ENCODE data around the gene RAD9A. TPM values are rescaled to one million over a fixed set of nuclear protein-coding genes. Genes with fewer than 3 reads are reported as not detected.

Gene RAD9A
- total RNA-seq, 4 donors from 2014 or later, result 37.0 to 73.4 (median 61.6) TPM

DNA sequence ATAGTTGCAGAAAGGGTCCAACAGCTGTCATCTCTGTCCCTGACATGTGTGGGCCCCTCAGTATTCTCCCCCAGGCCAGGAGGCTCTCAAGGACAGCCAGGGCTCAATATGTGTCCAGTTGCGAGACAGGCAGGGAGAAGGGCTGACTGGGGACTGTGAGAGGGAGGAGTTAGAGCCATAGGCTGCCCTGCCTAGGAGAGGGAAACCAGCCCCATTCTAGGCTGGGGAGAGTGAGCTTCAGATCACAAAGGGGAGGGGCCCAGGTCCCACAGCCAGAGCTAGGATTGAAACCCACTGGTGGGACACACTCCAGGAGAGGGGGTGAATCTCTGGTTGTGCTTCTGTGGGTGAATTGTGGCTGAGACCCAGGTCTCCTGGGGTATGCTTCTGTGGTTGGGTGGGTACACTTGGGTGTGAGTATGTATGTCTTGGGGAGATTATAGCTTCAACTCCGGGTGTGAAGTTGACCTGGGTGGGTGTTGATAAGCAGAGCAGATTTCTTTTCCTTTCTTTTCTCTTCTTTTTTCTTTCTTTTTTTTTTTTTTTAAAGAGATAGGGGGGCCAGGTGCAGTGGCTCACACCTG lies 21.6 kb downstream of the RAD9A start:
- TF ChIP-seq POLR2A (IDR thresholded peaks at IDR 0.05), result no peak
- TF ChIP-seq, protein P1, sequence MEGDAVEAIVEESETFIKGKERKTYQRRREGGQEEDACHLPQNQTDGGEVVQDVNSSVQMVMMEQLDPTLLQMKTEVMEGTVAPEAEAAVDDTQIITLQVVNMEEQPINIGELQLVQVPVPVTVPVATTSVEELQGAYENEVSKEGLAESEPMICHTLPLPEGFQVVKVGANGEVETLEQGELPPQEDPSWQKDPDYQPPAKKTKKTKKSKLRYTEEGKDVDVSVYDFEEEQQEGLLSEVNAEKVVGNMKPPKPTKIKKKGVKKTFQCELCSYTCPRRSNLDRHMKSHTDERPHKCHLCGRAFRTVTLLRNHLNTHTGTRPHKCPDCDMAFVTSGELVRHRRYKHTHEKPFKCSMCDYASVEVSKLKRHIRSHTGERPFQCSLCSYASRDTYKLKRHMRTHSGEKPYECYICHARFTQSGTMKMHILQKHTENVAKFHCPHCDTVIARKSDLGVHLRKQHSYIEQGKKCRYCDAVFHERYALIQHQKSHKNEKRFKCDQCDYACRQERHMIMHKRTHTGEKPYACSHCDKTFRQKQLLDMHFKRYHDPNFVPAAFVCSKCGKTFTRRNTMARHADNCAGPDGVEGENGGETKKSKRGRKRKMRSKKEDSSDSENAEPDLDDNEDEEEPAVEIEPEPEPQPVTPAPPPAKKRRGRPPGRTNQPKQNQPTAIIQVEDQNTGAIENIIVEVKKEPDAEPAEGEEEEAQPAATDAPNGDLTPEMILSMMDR (IDR thresholded peaks at IDR 0.05), result no peak
- no peak for DNase-seq
- no peak overlapping the region for H3K27ac ChIP-seq
- peaks cover 0 to 58% (median 31%) of the 10 kb centered on the region in 4 donors for H3K4me1 ChIP-seq
- H3K36me3 ChIP-seq, result no peaks in the 10 kb centered on the region
- H3K27me3 ChIP-seq, result peaks cover 0 to 8% of the 10 kb centered on the region in 2 donors
- no peak overlapping the region for H3K4me3 ChIP-seq
- H3K9me3 ChIP-seq, result no peaks in the 10 kb centered on the region

DNA sequence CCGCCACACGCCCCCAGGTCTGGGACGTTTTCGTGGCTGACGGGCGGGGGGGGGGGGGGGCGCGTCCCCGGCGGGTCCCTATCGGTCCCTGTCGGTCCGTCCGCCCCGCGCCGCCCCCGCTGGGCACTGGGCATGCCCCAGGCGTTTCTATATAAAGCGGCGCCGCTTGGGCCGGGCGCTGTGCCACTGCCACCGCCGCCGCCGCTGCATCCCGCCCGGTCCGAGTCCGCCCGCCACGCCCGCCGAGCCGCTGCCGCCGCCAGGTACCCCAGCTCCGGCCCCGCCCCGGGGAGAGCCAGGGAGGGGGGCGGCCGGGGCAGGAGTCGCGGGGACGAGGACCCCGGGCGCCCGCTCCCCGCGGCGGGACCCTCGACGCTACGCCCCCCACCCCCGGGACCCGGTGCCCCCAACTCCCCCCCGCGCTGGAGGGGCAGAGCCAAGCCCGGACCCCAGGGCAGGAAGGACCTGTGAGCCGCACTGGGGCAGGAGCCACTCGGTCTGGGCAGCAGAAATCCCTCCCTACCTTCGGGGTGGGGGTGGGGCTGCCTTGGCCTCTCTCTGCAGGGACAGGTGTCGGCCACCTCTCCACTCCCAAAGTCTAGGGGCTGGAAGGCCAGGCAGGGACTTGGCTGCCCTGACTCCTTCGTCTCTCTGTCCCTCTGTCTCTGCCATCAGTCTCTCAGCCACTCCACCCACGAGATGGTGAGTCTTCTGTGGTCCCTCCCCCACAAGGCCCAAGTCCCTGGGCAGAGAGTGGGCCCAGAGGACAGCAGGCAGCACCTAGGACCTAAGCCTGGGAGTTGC lies 23.9 kb downstream of the RAD9A start, which contains the start of gene CARNS1:
Gene CARNS1, plus strand, starts transcription at position 178 of the 804 bp plus-strand sequence. Its CDS starts 522 bp downstream, at position 700.
- Histone ChIP-seq H3K36me3 (no peaks in the 10 kb centered on the region), H3K27ac (peak within 1 kb of the TSS in 2 of 4 donors; percentile 3 to 98), H3K4me1 (peaks cover 0 to 64% (median 32%) of the 10 kb centered on the region in 4 donors), H3K9me3 (no peaks in the 10 kb centered on the region), H3K27me3 (peaks cover 0 to 8% of the 10 kb centered on the region in 2 donors), H3K4me3 (peak within 1 kb of the TSS; percentile 31 to 47 (median 38))
- DNase-seq, result no peak
- TF ChIP-seq, protein P1 (IDR thresholded peaks at IDR 0.05), result no peak
- TF ChIP-seq POLR2A (IDR thresholded peaks at IDR 0.05), result no peak

DNA sequence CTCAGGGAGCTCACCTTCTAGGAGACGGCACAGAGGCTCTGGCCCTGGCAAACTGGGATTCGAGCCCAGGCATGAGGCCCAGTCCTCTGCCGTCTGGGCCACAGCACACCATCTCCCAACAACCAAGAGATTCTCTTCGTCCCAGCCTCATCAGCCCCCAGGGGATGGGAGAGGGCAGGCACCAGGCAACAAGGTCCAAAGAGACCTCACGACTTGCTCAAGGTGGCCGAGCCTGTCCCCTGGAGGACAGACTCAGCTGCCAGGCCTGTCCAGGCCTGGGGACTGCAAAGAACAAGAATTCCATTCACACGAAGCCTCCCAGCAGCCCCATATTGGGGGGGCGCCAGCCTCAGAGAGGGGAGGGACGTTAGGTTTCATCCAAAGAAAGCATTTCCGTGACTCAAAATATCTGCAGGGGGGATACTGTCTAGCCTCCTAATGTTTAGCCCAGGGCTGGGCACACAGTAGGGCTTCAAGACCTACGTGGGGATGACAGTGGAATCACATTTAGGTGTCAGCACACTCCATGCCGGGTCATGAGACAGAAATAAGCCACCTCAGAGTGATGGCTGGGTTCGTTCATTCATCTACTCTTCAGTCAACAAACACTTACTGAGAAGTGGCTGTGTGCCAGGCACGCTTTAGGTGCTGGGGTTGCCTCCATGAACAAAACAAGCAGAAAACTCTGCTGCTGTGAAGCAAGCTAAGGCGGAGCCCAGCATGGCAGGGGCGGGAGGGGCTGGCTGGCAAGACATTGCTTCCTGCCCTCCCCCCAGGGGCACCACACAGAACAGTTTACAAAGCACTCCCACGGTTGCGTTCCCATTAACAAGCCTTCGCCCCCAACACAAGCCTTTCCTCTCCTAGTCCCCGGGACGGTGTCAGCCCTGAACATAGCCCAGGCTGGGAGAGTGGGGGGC lies 24.9 kb downstream of the RAD9A start:
- Histone ChIP-seq H3K9me3 (no peaks in the 10 kb centered on the region), H3K27ac (peak overlapping the region in 1 of 4 donors; percentile 98)

DNA sequence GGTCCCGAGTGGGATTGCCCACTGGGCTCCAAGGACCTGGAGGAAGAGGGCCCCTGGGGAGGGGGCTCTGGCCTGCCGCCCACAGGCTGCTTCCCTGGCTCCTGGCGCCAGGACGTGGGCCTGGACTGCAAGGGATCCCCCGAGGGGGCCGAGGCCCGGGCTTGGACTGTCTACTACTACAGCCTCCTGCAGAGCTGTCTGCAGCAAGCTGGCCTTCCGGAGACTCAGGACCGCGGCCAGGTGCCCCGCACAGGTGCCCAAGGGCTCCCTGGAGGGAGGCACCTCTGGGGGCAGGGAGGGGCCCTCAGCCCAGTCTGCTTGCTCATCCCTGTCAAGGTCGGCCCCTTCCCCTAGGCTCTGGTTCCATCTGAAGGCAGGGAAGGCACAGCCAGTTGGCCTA lies 25.6 kb downstream of the RAD9A start:
- TF ChIP-seq POLR2A (IDR thresholded peaks at IDR 0.05), result no peak
- TF ChIP-seq, protein P1 (IDR thresholded peaks at IDR 0.05), result no peak
- H3K4me3 ChIP-seq, result no peak overlapping the region
- H3K4me1 ChIP-seq, result peaks cover 0 to 50% (median 30%) of the 10 kb centered on the region in 4 donors
- DNase-seq, result no peak
- peak overlapping the region in 1 of 4 donors; percentile 98 for H3K27ac ChIP-seq
- no peaks in the 10 kb centered on the region for H3K9me3 ChIP-seq
- H3K36me3 ChIP-seq, result no peaks in the 10 kb centered on the region
- H3K27me3 ChIP-seq, result peaks cover 0 to 8% of the 10 kb centered on the region in 2 donors

More for the DNA sequence above, 24.9 kb downstream of the RAD9A start:
- TF ChIP-seq POLR2A (IDR thresholded peaks at IDR 0.05), result no peak
- TF ChIP-seq, protein P1 (IDR thresholded peaks at IDR 0.05), result no peak
- DNase-seq, result peak in 1 of 3 donors; percentile 76
- Histone ChIP-seq H3K36me3 (no peaks in the 10 kb centered on the region), H3K27me3 (peaks cover 0 to 8% of the 10 kb centered on the region in 2 donors), H3K4me3 (no peak overlapping the region), H3K4me1 (peaks cover 0 to 54% (median 31%) of the 10 kb centered on the region in 4 donors)
